GM18873 (cell line): ENCODE measurements around the gene CFAP157.
"Not testable (repeated sequence)": the region's sequence is repeated elsewhere in the genome, so short reads cannot be mapped to it uniquely, and the experiment has no call there.

Experiments used
- ATAC-seq: cut with Tn5 transposase; IDR thresholded peaks from one replicate; pipeline ENCODE4 v1.9.1; 2021; ENCODE audit warnings: mild to moderate bottlenecking, moderate library complexity, moderate number of reproducible peaks; ENCODE audit not compliant: unreplicated experiment, low FRiP score

CFAP157 gene

GRCh38 chr9:127756233-127756632 lies 49.4 kb downstream of the CFAP157 start:
- ATAC-seq = no peak

DNA sequence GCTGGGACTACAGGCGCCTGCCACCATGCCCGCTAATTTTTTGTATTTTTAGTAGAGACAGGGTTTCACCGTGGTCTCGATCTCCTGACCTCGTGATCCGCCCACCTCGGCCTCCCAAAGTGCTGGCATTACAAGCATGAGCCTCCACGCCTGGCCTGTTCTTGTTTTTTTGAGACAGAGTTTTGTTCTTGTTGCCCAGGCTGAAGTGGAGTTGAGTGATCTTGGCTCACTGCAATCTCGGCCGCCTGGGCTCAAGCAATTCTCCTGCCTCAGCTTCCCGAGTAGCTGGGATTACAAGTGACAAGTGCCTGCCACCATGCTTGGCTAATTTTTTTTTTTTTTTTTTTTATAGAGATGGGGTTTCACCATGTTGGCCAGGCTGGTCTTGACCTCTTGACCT lies 50.0 kb downstream of the CFAP157 start:
- not testable (repeated sequence) for ATAC-seq

DNA sequence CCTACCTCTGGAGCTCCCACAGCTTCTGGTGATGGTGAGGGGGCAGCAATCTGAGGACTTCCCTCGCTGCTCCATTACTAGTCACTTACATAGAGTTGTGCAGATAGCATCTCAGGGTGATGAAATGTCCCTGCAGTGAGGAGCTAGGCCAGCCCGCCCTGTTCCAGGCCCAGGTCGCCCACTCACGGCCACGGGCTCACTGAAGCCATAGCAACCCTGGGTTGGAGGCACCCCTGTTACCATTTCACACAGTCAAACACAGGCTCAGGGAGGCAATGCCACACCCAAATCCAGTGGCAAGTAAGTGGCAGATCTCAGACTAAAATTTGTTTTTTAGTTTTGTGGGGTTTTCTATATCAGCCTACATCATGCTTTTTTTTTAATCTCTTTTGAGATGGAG lies 52.1 kb downstream of the CFAP157 start:
- no peak for ATAC-seq

- no peak for ATAC-seq
These were observed 54.3 kb downstream of the CFAP157 start for GRCh38 chr9:127761061-127761460.

DNA sequence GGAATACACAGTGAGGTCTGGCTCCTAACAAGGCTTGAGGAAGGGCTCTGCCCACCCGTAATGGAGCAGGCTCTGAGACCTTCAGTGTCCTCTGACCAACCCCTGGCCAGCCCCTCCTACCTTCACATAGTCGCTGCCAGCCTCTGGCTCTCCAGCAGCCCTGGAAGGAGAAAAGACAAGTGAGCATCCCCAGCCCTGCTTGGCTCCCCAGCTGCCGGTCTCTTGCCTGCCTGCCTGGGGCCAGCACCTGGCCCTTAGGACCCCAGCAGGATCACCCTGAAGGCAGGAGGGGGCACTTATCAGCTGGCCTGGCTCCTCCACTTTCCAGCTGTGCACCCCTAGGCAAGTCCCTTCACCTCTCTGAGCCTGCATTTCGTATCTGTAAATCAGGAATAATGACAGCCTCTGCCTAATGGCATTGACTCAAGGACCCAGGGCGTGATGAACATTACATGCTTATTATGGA lies 54.7 kb downstream of the CFAP157 start:
- ATAC-seq = no peak

DNA sequence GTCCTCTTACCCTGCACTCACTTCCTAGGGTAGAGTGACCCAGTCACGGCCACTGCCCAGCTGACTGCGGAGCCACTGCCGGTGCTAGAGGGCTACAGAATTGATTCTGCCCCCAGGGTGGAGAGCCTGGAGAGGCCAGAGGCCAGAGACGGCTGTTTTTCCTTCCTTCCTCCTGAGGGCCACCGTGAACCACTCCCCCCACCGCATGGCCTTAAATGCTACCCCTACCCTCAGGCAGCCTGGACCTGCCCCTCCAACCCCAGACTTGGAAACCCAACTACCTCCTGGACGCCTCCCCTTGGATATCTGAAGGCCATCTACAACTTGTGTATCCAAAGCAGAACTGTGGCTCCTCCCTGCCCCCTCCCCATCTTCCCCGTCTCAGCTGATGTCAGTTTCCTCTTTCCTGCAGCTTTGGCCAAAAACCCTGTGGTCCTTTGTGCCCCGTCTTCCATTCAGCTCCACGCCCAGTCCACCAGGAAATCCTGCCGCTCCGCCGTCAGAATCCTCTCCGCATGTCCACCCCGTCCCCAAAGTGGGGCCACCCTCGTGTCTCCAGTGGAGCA lies 55.4 kb downstream of the CFAP157 start:
- no peak for ATAC-seq

DNA sequence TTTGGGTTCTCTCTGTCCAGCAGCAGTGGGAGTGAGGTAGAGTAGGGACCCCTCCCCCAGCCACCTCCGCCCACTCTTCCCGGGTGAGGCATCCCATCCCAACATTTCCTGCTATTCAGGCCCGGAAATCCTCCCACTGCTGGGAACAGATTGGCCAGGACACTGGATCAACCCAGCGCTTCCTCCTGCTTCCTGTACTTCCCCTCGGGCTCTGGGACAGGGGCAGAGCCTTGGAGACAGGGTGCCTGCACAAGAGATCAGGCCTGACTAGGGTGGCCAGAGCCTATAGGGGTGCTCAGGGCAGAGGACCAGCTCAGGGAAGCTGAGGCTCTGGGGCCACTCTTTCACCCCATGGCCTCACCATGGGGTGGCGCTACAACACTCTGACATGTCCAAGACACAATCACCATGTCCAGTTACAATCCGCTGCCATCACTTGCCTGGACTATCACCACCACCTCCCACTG lies 57.2 kb downstream of the CFAP157 start:
- ATAC-seq = no peak

GRCh38 chr9:127765418-127765817 lies 58.6 kb downstream of the CFAP157 start:
- ATAC-seq = no peak
